GM18861 (cell line): ENCODE measurements around the gene KCNJ9.

Experiments used
- ATAC-seq: cut with Tn5 transposase; IDR thresholded peaks from one replicate; pipeline ENCODE4 v1.9.1; 2021; ENCODE audit not compliant: unreplicated experiment

The KCNJ9 gene

DNA sequence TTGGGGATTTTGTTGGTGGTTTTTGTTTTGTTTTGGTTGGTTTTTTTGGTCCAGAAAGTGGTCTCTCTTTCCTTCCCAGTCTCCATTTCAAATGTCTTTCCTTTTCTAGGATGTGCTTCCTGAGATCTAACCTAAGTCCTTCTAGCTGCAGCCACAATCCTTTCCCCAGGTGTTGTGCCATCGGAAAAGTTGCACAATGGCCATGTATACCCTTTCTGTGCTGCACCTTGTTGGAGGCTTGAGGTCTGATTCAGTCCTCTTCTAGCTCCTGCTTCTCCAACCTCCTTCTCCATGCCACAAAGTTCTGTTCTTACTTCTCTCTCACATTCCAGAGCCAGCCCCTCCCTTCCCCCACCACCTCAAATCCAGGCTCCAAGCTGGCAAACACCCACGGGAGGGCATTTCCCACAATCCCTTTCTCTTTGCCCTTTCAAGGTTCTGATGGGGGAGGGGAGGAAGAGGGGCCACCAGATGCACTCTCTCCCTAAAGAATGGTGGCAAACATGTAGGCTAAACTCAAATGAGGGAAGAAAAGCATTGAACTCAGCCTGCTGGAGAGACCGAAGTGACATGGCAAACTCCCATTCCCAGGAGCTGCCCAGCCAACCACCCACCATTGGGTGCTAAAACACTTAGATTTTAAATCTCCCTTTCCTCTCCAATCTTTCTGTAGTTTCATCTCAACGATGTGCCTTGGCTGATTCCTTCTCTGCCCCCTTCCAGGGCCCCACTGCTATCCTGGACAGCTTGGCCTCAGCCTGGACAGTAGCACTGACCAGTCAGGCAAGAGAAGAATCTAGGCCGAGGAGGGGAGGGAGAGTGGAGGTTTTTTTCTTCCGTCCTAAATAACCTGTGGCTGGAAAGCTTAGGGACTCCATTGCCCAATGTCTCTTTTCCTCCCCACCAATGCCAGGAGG is 14.3 kb upstream of the KCNJ9 start:
- ATAC-seq: no peak

DNA sequence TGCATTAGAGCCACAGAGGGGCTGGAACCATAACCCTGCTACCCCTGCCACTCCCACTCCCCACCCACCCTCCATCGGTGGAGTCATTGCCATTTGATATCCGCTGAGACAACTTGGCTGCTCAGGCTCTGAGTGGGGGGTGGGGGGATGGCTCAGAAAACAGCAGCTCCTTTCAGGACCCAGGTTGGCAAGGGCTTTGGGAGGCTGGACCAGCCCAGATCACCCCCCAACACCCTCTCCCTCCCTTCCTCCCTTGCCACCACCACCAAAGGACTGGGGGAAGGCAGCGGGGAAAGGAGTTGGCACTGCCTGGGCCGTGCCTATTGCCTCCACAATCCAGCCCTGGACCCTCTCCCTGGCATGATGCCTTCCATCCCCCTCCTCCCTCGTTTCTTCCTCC is 13.1 kb upstream of the KCNJ9 start:
- ATAC-seq: no peak

DNA sequence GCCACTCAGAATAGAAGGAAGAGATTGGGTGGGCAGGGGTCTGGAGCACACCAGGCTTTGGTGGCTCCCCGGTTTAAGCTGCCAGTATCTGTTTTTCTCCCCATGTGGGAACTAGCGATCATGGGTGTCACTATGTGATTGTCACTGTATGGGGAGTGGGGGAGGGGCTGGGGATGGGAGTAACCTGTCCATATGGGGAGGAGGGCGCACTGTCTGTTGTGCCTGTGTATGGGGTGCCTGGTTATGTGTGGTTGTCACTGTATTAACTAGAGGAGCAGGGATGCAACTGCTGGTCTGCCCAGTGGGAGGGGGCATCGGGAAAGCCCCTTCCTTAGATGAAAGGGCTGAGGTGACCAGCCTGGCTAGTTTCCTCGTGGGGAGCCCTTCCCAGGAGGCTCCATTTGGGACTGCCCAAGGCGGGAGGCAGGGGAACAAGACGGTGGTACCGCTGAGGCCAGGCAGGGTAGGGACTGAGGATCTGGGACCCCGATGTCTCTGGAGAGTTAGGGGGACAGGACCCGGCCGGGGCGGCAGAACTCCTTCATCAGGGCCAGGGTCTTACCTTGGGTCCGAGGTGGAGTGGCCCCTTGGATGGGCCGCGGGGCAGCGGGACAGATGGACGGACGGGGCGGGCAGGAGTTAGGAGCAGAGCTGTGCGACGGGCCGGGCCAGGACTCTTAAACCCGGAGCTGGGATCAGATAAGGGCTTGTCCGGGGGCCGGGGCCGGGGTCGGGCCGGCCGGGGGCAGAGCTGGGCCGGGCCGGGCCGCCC is 11.7 kb upstream of the KCNJ9 start, which contains the start of gene KCNJ10:
Gene KCNJ10 (minus strand): TSS at position 701 of the 772 bp plus-strand sequence. CDS start 27,628 bp downstream, outside the sequence.
- no peak for ATAC-seq

DNA sequence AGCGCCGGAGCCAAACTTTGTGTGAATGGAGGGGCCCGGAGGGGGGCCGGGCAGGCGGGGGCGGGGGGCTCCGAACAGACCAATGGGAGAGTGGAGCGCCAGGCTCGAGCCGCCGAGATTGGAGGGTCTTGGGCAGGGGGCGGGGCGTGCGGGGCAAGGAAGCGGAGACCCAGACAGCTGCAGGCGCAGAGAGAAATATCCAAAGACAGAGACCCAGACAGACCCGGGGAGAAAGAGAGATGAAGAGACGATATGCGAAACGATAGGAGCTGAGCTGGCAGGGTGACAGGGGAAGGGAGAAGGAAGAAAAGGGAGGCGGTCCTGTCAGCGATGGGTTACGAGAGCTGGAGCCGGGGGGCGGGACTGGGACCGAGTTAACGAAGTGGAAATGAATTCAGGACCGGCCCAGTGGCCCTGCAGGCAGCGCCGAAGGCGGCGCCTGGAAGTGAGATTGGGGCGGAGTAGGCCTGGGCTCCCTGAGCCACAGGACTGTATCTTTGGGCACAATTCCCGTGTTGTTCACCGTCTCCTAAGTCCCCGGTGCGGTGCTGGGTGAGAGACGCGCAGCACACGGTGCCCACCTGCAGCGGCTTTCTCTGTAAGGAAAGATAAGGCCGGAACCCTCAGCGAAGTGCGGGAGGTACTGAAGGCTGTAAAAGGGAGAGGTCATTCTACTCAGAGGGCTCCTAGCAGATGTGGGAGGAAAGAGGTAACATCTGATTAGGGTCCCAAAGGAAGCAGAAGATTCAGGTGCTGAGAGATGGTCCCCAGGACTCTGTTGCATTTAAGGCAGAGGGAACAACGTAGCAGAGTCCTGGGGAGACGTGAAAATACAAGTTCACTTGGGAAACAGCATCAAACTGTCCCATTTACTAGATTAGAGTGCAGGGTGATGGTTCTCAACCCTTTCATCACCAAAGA is 10.8 kb upstream of the KCNJ9 start:
- no peak for ATAC-seq

DNA sequence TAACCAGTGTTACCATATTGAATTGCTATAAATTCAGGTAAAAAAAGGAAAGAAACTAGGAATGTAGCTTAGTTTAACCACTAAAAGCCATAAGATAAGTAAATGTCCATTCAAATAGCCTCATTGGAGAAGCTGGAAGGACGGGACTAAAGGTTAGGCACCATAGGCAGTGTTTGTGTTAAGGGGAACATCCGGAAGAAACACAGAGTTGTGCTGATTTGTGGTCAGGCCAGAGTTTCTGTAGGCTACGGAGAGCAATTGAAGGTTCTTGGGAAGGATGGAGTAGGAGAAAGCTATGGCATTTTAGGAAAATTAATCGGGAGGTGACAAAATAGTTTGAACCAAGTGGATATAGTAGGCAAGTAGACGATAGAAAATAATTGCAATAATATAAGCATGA is 10.0 kb upstream of the KCNJ9 start:
- no peak for ATAC-seq

DNA sequence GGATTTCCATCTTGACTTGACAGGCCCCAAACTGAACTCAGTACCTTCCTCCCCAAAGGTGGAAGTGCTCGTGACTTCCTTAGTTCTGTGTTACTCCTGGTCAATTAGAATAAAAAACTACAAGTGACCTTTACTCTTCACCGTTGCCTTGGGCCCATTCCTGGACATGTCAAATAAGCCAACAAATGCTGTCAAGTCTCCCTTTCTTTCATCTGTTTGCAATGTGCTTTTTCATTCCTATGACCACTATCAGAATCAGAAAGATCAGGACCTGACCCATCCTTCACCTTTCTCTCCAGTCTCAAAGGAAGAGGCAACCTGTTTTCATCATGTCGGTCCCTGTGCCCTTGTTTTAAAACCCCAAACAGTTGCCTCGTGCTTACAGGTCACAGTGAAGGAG is 6.5 kb upstream of the KCNJ9 start:
- no peak for ATAC-seq

DNA sequence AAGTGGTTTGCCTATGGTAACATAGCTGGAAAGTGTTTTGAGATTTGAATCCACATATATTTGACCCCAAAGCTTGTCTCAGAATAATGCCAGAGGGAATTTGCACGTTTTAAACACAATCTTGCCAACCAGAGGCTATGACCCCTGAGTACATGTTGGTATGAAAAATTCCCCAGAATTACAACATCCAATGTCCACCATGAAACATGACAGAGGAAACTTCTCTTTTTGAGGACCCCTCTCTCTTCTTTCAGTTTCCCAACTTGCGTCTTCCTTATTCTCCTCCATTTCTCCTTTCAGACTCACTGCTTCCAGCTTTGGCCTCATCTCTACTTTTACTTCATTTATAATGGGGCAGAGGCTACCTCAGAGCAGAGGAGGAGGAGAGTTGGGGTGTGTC is 5.5 kb upstream of the KCNJ9 start:
- no peak for ATAC-seq

DNA sequence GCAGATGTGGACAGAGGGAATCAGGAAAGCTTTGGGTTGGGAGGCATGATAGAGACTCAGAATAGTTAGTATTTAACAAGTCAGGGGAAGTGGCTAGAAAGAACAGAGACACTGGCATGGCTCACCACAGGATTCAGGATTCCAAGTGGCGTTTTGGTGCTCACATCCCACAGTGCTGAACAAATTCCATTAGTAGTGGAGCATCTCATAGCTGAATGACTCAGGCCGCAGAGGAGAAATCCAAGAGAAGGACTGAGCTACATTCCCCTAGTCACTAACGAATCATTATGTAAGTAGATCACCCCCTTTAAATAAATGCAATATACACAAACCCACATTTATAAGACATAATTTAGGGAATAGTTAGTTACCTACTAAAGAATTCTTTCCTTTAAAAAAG is 5.0 kb upstream of the KCNJ9 start:
- ATAC-seq: no peak

DNA sequence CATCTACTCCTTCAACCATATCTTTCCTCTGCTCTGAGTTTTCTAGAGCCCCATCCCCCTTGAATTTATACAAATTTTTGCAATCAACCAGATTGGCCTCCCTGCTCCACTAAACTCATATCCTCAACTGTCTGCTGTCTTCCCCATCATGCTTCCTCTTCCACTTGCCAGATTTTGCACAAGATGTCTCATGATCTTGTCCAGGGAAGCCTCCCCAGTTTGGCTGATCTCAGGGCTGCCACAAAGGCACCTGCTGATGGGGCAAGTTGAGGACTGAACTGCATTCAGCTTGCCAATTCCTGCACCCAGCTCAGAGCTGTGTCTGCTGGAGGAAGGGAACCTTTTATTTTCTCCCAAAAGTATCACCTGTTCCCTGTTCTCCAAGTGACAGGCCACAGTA is 3.9 kb upstream of the KCNJ9 start:
- ATAC-seq: no peak

DNA sequence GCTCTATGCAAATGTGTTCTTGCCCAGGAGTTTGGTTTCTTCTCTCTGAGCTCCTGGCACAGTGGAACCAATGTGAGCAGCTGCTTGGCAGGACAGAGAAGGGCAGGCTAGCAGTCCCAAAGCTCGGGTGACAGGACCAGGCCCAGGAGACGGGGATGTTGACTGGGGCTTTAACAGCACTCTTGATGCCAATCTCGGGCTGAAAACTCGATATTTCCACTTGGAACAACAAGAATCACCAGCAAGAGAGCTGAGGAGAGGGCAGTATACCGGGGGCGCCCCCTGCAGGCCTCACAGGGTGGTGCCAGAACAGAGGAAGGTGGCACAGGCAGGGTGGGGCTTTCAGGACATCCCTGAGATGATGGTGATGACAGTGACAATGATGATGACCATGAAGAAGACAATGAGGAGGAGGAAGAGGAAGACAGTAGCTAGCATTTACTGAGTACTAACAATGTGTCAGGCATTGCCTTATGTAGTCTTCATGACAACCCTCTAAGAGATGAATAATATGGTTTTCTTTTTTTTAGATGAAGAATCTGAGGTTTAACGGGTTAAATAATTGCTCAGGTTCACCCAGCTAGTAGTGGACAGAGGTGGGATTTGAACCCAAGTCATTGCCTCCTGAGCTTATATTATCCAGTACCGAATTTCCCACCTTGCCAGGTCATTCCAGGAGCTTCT is 2.7 kb upstream of the KCNJ9 start:
- no peak for ATAC-seq

DNA sequence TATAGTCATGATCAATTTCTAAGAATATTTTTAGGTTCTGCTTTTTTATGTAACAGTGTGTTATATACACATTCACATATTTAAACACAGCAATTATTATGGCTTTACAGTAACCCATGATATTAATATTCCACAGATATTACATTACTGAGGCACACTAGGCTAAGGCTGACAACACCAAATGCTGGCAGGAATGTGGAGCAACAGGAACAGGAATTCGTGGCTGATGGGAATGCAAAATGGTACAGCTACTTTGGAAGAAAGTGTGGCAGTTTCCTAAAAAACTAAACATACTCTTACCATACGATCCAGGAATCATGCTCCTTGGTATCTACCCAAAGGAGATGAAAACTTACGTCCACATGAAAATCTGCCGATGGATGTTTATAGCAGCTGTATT is 1.9 kb upstream of the KCNJ9 start:
- ATAC-seq: no peak

DNA sequence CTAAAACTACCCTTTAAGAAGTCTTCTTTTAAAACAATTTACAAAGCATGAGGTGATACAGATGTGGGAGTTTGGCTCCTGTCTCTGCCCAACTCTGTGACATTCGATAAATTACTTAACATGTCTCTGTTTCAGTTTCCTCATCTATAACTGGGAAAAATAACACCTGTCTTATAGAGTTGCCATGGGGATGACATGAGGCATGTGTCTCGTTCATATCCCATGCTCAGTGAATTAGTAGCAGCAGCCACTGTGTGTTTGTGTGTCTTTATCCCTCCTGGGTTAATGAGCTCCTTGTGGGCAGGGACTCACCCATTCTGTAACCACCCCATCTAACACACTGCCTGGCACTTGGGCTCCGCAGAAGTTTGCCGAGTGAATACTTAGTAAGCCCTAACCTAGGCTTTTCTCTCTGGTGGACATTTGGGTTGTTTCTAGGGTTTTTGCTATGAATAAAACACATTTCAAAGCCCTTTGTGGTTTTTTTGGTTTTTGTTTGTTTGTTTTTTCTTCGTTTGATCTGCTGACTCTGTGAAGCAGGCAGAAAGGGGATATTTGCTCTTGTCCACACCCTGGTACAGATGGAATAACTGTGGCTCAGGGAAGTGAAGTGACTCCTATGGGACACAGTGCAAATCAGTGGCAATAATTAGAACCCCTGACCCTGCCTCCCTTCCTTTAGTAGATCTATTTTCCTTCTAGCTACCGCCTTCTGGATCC is 797 bp upstream of the KCNJ9 start:
- ATAC-seq: no peak

DNA sequence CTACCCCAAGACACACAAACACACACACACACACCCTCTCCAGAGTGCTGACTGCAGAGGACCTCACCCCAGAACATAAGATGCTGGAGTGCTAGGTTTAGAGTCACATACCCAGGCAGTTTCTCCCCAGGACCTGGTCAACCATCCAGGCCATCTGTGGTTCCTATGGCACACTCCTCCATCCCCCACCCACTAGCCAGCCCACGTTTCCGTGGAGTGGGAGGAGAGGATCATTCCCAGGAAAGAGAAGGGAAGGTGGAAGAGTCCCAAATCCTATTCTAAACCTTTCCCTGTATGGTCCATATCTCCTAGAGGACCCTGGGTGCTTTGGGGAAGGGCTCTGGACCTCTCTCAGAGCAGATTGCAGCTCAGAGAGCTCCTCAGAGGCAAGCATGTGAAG is 1.1 kb downstream of the KCNJ9 start:
- ATAC-seq: no peak

DNA sequence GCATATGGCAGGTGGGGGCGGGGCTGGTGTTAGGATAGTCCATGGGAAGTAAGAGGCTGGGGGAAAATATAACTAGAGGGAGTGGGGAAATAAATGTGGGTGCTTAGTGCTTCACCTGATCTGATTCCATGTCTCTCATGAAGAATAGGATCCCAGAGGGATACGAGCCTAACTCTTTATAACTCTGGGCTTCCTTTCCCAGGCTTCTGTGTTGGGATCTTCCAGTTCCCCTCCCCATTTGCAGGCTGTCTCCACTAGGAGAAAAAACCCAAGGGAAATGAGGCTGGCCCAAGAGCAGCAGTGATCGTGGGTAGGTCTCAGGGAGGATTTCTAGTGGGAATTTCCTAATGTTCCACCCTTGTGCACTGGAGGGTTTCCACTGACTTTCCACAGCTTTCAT is 1.6 kb downstream of the KCNJ9 start:
- no peak for ATAC-seq

DNA sequence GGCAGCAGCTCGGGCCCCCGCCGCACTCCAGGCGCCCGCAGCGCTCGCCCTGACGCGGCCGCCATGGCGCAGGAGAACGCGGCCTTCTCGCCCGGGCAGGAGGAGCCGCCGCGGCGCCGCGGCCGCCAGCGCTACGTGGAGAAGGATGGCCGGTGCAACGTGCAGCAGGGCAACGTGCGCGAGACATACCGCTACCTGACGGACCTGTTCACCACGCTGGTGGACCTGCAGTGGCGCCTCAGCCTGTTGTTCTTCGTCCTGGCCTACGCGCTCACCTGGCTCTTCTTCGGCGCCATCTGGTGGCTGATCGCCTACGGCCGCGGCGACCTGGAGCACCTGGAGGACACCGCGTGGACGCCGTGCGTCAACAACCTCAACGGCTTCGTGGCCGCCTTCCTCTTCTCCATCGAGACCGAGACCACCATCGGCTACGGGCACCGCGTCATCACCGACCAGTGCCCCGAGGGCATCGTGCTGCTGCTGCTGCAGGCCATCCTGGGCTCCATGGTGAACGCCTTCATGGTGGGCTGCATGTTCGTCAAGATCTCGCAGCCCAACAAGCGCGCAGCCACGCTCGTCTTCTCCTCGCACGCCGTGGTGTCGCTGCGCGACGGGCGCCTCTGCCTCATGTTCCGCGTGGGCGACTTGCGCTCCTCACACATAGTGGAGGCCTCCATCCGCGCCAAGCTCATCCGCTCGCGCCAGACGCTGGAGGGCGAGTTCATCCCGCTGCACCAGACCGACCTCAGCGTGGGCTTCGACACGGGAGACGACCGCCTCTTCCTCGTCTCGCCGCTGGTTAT is 2.8 kb downstream of the KCNJ9 start:
- peak; percentile 60 for ATAC-seq

DNA sequence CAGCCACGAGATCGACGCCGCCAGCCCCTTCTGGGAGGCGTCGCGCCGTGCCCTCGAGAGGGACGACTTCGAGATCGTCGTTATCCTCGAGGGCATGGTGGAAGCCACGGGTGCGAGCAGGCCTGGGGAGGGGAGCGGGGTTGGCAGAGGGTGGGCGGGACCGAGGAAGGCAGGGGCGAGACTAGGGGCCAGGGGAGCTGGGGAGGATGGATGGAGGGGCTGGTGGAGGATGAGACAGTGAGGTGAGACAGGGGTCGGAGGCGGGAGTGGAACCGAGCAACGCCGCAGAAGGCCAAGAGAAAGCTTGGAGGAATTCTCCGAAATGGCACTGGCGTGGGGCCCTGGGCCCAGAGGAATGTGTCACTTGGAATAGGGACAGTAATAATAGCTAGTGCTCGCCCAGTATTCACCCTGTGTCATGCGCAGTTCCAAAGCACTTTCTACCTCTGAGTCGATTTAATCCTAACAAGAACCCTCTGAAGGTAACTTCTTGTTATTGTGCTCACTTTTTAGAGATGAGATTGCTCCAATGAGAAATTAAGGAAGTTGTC is 3.5 kb downstream of the KCNJ9 start:
- ATAC-seq: no peak

DNA sequence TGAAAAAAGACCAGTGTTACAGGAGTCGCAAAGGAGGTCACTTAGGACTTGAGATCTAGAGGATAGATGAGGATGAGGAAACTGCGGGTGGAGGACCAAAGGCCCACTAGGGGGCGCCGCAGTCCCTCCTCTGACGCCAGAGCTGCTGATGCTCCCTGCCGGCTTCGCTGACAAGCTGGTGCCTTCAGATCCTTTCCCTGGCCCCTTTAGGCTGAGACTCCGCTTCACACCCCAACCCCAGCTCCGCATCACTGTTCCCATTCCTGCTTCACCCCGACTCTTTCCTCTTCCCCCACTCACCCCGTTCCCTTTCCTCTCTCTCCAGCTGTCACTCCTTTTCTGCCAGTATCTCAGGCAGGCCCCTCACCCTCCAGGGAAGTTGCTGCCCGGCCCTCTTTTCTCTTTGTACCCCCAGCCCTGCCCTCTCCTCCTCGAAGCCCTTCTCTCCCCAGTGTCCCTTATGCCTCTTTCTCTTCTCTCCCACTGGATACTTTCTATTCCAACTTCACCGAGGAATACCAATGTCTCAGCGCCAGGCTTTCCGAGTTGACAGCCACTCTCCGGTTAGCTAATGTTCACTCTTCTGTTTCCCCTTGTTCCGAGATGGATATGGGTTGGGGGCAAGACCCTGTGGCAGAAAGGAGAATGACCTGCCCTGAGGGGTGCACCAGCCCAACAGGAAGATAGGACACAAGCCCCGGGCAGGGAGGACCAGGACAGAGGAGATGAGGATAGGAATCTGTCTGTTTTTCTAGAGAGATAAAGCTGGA is 4.5 kb downstream of the KCNJ9 start:
- ATAC-seq: no peak

DNA sequence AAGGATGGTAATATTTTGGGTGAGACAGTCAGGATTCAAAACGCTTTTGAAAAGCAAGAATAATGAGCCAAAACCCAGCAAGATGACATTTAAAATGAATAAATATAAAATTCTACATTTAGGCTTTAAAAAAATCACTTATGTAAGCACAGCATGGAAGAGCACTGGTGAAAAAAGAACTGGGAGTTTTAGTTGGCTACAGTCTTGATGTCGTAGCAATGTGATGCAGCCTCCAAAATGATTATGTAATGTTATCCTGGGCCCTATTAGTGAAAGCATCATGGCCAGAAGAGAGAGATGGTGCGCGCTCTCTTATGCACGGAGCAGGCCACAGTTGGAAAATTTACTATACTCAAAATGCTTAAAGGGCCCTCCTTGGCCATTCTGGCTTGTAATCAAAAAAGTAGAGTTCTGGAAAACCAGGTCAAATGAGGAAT is 5.1 kb downstream of the KCNJ9 start:
- no peak for ATAC-seq
